NOMO-1 (cell line): ENCODE data around the gene CMTM8.
"Not testable (repeated sequence)": the region's sequence is repeated elsewhere in the genome, so short reads cannot be mapped to it uniquely, and the experiment has no call there.

Source experiments
- DNase-seq, 2 experiments: peaks; one replicate each; lab custom pipeline; 2025; ENCODE audit not compliant: unreplicated experiment in 2 of 2; lab: John Stamatoyannopoulos, UW

CMTM8 gene

GRCh38 chr3:32228743-32229142 lies 9.7 kb upstream of the CMTM8 start:
- not testable (repeated sequence) for DNase-seq

GRCh38 chr3:32229565-32229964 lies 8.9 kb upstream of the CMTM8 start:
- no peak for DNase-seq

- no peak for DNase-seq
These were observed 2.1 kb upstream of the CMTM8 start for GRCh38 chr3:32236377-32236776.

- peak in 1 of 2 experiments; percentile 10 for DNase-seq
These were observed 619 bp upstream of the CMTM8 start for GRCh38 chr3:32237670-32238452.

- DNase-seq: no peak
These were observed 1.1 kb downstream of the CMTM8 start for GRCh38 chr3:32239307-32240158.

- peak in 1 of 2 experiments; percentile 2 for DNase-seq
These were observed 1.7 kb downstream of the CMTM8 start for GRCh38 chr3:32240159-32240545.

GRCh38 chr3:32241100-32241499 lies 2.6 kb downstream of the CMTM8 start:
- no peak for DNase-seq

- DNase-seq: no peak
These were observed 5.0 kb downstream of the CMTM8 start for GRCh38 chr3:32243519-32243918.

GRCh38 chr3:32245200-32245599 lies 6.7 kb downstream of the CMTM8 start:
- no peak for DNase-seq

GRCh38 chr3:32246079-32246675 lies 7.7 kb downstream of the CMTM8 start:
- no peak for DNase-seq

GRCh38 chr3:32249184-32249782 lies 10.8 kb downstream of the CMTM8 start:
- DNase-seq: peak; percentile 41 to 77

GRCh38 chr3:32254268-32254667 lies 15.8 kb downstream of the CMTM8 start:
- DNase-seq: no peak

- DNase-seq: no peak
These were observed 16.9 kb downstream of the CMTM8 start for GRCh38 chr3:32255345-32255744.

- DNase-seq: no peak
These were observed 17.7 kb downstream of the CMTM8 start for GRCh38 chr3:32256206-32256605.

GRCh38 chr3:32257042-32257441 lies 18.6 kb downstream of the CMTM8 start:
- DNase-seq: no peak

- DNase-seq: no peak
These were observed 19.4 kb downstream of the CMTM8 start for GRCh38 chr3:32257641-32258438.

- no peak for DNase-seq
These were observed 20.4 kb downstream of the CMTM8 start for GRCh38 chr3:32258869-32259268.

GRCh38 chr3:32261545-32261944 lies 23.1 kb downstream of the CMTM8 start:
- no peak for DNase-seq

GRCh38 chr3:32262201-32262600 lies 23.7 kb downstream of the CMTM8 start:
- DNase-seq: no peak

- DNase-seq: no peak
These were observed 35.8 kb downstream of the CMTM8 start for GRCh38 chr3:32274306-32274705.
